Cerebellar nuclear complex (tissue), 1 donor: ENCODE results near the gene MACF1.

Source experiments
- DNase-seq, 2 experiments: peaks; one replicate each; lab custom pipeline; 2025; lab: John Stamatoyannopoulos, UW

MACF1 gene

DNA sequence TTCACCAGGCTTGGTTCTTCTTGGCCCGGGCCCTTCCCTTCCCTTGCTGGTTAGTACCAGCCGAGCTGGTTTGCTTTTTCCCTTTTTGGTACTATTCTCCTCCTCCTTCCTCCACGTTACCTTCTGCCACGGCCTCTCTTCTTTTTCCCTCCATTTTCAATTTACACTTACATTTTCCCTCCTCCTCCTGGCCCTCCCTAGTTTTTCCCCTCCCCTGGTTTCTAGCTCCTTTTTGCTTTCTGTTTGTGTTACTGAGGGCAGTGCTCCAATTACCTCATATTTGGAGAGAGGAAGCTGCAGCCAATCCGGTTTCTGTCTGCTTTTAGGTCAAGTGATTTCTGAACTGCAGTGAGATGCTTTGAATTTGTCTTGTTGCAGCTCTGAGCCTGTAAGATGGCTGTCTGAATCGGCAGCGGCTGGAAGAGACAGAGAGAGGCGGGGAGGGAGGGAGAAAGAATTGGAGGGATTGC, 63.7 kb downstream of the MACF1 start:
- DNase-seq = peak; percentile 91 to 94

DNA sequence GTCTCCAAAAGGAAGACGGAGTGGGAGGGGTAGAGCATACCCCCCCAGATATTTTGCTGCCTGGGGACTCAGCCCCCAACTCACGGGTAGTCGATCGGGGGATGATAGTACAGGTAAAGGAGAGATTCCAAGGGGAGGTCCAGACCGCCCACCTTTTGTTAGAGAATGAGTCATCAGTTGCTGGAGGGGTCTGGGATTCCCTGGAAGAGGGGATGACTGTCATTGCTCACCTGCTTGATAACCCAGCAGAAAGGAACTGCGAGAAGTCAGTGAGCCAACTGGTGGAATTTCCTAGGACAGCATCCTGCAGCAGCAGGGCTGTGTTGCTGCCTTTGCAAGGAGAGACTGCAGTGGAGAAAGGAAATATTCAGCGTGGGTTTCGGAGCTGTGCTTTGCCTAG, 64.4 kb downstream of the MACF1 start:
- DNase-seq = peak in 1 of 2 experiments; percentile 38

DNA sequence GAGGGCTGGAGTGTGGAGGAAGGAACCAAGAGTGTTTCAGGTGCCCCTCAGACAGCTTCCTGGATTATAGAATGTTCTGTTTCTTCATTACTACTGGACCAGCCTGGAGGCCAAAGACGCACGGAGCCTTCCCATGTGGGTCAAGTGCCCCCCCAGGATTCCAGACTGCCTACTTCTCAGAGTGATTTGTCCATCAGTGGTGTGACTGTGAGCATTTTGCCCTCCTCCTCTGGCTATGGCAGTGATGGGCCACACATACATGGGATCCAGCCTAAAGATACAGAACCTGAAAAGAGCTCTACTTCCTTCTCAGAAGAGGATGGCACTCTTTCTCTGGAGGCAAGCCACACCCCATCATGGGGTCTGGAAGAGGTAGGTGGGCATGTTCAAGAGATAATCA, 64.9 kb downstream of the MACF1 start:
- DNase-seq = peak in 1 of 2 experiments; percentile 38

DNA sequence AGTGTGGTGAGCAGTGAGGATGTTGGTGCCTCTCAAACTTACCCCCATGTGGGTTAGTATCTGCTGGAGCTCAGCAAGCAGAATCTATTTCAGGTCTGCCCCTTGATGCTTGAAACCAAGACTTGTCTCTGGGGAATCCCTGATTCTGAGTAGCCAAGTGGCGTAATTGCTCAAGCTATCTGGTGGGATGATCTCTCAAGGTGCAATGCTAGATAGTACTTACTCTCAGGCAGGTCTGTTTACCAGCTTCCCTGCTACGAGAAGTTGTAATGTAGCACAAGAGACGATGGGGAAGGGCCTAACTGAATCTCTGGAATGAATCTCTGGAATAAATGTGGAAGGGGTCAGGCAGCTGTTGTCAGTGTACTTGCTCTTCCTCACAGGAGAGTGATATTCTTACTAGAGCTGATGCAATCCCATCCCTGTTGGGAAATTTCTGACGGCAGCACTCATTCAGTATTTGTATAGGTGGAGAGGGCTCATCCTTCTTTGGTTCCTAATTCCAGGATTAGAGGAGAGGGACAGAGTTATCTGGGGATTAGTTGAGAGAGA, 65.4 kb downstream of the MACF1 start:
- no peak for DNase-seq

DNA sequence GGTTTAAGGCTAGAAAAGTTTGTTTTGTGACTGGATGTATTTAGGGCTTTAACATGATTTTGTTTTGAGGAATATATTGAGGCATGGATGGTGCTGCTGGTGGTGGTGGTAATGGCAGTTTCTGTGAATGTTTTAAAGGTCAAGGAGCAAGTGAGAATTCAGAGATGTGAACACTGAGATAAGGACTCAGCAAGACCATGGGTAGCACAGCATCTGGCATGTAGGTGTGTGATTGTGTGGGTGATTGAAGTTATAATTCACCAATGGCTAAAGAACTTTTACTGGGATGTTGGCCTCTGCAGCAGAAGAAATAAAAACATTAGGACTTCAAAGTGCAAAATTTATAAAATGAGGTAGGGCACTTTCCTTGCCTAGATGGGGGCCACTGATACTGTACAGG, 65.9 kb downstream of the MACF1 start:
- DNase-seq = no peak

DNA sequence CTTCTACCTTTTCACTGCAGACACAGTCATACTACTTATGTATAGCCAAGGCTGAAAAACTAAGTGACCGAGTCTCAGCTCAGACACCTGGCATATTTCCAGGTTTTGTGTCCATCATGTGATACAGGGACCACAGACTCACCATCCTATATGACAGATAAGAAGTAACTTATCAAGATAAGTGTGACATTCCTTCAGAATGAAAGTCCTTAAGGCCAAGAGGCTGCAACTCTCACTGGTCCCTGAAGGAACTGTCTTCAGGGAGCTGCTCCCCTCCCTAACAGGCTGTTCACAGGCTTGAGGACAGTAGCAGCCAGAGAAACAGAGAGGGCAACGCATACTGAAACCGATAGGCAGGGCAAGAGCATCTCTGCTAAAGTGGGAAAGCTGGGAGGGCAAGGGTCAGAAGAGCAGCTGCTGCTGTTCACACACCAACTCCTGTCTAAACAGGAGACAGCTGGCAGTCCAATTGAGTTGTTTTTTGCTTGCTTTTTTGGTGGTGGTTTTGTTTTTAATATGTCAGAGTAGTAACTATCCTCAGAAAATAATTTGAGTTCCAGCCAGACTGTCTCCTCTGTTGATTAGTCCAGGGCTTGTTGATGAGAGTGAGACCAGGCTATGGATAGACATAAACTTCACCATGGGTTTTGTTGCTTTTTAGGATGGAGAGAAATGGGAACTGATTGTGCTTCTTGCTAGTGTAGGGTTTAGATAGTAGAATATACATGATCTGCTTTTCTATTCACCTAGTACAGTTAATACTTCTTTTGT, 67.7 kb downstream of the MACF1 start:
- peak in 1 of 2 experiments; percentile 62 for DNase-seq

DNA sequence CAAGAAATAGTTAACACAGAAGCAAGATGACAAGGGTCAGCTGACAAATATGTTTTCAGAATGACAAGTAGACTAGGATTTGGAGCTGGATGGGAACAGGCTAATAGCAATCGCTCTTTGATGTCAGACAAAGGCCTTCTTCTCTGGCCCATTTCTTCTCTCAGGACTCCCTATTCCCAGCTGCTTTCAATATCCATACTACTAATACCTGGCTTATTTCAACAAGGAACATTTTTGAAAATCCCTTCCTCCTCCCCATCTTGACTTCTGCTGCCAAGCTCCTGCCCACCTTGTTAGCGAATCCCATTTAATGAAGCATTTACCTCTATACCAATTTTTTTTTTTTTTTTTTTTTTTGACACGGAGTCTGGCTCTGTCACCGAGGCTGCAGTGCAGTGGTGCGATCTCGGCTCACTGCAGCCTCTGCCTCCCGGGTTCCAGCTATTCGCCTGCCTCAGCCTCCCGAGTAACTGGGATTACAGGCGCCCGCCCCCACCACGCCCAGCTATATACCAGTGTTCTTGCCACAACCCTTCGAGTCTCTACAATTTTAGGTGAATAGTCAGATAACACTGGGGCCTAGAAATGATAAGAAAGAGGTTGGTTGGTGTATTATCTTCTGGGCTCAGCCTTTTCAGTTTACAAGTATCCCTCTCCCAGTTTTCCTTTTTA, 68.4 kb downstream of the MACF1 start:
- DNase-seq = peak in 1 of 2 experiments; percentile 55

DNA sequence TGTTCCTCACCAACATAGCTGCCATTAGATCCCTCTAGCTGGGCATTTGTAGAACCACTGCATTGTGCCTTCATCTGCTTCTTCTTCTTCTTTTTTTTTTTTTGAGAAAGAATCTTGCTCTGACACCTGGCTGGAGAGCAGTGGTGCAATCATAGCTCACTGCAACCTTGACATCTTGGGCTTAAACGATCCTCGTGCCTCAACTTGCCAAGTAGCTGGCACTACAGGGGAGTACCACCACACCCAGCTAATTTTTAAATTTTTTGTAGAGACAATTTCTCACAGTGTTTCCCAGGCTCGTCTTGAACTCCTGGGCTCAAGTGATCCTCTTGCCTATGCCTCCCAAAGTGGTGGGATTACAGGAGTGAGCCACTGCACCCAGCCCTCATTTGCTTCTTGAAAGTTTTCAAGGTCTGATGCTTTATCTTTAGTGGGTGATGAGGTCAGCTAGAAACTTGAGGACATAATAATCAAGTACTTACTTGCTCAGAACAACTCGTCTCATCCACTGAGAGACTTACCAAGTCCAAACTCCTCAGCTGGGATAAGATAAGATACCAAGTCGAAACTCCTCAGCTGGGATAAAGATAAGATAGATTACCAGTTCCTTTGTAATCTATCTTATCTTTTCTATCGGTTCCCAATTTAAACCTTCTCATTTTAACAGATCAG, 71.5 kb downstream of the MACF1 start:
- no peak for DNase-seq

DNA sequence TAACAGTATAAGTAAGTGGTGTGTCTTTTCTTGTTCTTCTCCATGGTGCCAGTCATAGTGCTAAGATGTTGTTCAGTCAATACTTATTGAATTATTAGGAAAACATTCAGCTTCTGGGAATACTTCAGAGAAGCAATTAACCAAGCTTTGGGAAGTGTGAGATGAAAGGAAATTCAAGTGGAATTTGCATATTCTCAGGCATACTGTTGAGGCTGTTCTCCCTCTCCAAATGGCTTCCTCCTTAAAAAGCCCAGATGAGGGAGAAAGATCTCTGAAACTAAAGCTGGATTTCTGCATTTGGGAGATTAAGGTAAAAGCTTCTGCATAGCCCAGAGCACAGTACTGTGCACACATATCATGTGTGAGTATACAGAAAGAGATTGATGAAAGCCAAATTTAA, 73.4 kb downstream of the MACF1 start:
- no peak for DNase-seq

DNA sequence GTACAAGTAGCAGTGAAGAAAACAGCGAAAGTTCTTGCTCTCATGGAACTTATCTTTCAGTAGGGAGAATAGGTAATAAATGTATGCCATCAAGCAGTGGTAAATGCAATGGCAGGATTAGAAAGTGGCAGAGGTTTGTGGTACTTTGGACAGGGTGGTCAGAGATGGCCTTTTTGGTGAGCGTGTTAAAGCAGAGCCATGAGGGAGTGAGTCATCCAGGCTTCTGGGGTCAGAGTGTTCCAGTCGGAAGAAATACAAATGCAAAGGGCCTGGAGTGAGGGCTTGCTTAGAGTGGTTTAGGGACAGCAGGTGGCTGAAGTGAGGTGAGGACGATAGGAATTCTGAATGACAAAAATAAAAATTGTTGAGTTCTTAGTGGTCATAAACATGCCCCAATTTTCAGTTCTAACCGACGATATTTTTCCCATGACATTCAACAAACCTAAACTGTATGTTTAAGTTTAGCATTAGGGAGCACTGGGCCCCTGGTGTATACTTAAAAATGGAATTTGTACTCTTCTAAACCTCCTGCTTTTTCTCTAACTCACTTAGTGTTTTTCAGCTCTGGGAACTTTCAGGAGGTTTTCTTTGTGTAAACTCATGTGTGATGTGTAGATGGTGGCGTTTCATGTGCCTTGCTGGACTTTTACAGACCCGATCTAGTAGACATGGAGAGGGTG, 78.2 kb downstream of the MACF1 start:
- DNase-seq = no peak

DNA sequence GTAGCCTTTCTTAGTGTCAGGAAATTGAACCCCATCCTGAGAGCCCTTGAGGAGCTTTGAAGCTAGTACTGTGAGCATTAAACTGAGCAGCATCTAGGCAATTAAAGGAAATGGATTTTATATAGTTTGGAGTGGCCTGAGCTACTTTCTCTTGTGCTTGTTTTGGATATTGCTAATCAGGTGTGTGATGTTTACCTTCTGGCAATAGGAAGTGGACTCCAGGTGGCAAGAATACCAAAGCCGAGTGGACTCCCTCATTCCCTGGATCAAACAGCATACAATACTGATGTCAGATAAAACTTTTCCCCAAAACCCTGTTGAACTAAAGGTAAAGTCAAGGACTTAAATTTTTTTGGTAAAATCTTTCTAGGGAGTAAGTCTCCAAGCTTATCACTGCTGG, 79.4 kb downstream of the MACF1 start:
- no peak for DNase-seq

DNA sequence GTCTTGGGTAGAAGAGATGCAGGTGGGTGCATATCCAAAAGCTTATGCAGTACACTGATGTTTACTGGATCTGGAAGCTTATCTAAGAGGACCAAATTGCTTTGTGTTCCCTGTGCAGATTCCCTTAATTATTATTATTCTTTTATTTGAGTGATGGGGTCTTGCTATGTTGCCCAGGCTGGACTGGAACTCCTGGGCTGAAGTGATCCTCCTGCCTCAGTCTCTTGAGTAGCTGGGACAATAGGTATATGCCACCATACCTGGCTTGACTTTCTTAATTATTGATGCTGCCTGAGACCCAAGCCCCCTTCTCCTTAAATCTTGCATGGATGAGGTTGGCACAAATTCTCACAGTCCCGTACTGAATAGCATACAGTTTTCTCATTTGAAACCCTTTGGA, 83.0 kb downstream of the MACF1 start:
- no peak for DNase-seq

DNA sequence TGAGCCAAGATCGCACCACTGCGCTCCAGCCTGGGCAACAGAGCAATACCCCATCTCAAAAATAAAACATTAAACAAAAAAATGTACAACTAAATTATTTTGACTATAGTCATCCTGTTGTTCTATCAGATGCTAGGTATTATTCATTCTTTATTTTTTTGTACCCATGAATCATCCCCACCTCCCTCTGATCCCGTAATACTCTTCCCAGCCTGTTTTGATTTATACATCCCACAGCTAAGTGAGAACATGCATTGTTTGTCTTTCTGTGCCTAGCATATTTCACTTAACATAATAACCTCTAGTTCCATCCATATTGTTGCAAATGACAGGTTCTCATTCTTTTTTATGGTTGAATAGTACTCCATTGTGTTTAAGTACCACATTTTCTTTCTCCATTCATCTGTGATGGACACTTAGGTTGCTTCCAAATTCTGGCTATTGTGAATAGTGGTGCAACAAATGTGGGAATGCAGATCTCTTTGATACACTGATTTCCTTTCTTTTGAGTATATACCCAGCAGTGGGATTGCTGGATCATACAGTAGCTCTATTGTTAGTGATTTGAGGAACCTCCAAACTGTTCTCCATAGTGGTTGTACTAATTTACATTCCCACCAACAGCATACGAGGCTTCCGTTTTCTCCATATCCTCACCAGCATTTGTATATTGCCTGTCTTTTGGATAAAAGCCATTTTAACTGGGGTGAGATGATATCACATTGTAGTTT, 84.4 kb downstream of the MACF1 start:
- DNase-seq = no peak

DNA sequence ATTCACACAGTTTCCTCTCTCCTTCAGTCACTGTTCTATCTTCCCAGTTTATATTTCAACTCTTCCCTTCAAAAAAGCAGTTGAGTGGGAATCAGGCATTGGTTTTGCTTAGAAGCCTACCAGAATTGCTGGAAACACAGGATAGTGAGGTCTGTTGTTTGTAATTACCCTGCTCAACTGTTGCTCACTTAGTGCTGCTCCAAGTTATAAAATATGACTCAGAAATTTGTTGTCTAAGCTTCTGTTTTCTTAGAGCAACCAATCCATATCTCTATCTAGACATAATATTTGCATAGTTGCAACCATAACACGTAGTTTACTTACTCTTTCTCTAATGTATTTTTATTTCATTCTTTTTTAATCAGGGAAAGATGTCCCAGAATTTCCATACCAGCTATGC, 87.9 kb downstream of the MACF1 start:
- no peak for DNase-seq

DNA sequence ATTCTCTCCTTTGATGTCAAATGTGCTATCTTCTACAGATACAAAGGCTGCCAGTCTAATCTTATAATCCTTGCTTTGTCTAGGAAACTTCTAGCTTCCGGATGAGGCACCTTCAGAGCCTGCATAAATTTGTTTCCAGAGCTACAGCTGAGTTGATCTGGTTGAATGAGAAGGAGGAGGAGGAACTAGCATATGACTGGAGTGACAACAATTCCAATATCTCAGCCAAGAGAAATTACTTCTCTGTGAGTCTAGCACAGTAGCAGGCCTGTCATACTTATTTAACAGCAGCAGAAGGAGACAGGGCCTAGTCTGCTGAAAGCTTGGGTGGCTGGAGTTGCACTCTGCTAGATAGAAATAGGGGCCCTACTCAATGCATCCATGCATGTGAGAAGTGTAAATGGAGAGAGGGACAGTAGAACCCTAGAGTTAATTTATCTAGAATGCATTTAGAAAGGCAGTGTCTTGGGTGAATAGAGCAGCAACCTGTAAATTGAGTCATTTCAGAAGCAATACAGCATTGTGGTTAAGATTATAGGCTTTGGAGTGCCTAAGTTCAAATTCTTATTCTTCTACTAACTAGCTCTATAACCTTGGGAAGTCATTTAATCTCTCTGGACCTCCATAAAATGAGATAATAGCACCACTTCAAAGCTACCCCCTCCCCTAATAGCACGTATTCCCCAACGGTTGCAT, 89.0 kb downstream of the MACF1 start:
- DNase-seq = no peak

DNA sequence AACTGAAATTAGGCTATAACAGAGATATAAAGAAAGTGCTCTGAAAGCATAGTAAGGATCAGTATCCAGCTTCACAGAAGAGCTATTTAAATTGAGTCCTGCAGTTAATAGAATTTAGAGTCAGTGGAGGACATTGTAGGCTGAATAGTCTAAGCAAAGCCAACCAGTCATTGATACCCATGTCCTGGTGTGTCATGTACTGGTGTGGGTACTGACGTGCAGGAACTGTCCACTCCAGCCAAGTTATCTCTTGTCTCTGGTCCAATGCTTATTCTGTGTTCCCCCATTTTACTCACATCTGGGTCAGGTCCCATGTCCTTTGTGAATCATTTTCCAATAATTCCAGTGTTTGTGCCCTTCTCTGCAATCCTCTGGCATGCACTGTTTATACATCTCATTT, 90.0 kb downstream of the MACF1 start:
- no peak for DNase-seq

DNA sequence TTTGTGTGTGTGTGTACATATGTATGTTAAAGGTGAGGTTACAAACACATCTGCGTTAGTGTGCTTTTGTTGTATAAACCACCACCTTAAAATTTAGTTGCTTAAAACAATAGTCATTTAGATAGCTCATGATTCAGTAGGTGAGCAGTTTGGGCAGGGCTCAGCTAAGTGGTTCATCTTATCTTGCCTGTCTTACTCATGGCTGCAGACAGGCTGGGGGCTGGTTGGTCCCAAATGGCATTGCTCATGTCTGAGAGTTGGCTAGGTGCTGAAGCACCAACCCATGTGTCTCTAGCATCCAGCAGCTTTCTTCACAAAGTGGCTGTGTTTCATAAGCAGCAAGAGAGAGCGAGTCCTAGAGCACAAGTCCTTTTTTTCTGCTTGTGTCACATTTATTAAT, 91.4 kb downstream of the MACF1 start:
- no peak for DNase-seq

DNA sequence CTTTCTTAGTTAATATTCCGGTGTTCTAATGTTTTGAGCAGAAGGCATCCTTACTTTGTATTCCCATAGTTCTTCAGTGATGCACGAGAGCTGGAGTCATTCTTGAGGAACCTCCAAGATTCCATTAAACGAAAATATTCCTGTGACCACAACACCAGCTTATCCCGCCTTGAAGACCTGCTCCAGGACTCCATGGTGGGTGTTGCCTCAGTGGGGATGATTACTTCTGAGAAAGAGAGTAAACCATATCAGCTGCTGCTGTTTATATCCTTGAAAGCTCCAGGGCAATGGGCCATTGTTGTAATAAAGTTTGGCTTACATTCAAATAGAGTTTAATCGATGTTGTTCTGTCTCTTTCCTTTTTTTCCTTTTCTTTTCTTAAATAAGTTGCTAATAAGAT, 93.1 kb downstream of the MACF1 start:
- DNase-seq = no peak

DNA sequence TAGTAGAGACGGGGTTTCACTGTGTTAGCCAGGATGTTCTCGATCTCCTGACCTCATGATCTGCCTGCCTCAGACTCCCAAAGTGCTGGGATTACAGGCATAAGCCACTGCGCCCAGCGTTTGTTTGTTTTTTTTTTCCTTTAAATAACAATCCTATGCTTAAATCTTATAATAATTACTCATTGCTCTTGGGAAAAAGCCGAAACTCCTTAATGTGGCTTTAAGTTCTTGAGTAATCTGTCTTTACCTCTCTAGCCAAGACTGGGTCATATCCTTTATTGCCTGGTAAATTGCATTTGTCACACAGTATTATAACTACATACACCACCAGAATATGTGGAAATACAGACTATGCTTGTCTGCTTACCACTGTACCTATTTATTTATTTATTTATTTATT, 97.1 kb downstream of the MACF1 start:
- no peak for DNase-seq

DNA sequence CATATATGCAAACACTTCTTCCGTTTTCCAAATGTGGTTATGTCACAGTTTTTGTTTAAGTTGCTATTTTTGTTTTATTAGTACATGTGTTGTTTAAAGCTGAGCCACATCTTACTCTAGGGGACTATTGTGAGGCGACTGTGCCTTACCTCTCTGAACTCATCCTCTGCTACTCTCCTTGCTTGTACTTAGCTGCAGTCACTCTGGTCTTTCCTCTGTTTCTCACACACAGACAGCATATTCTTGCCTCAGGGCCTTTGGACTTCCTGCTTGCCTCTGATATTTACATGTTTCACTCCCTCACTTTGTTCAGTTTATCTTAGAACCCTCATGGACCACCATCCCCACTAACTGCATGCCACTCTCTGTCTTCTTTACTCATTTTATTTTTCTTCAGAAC, 101.1 kb downstream of the MACF1 start:
- DNase-seq = no peak

DNA sequence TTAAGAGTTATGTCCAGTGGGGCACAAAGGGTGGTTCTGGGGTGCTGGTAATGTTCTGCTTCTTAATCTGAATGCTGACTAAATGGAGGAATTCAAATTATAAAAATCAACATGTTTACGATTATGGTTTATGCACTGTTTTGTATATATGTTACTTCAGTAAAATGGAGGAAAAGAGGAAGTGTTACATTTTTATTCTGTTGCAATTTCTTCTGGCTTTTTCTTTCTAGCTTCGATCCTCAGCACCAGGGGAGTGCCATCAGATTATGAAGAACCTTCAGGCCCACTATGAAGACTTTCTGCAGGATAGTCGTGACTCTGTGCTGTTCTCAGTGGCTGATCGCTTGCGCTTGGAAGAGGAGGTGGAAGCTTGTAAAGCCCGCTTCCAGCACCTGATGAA, 105.5 kb downstream of the MACF1 start:
- DNase-seq = no peak
